CD4-positive, alpha-beta T cell treated with Interleukin-15 for 4 hours (primary cell): ENCODE data around the gene ACMSD.
"Not testable (repeated sequence)": the region's sequence is repeated elsewhere in the genome, so short reads cannot be mapped to it uniquely, and the experiment has no call there.

Experiments used
- DNase-seq: peaks from one replicate; pipeline ENCODE4 v3.0.0-alpha.2; 2020; ENCODE audit warnings: low spot score

The ACMSD gene

GRCh38 chr2:134838143-134838620 is at the start of gene ACMSD:
ACMSD (plus strand) TSS chr2:134838616; CDS start chr2:134838683, 67 bp downstream.
- DNase-seq = no peak

- no peak for DNase-seq
Observed at GRCh38 chr2:134790487-134790886, 47.9 kb upstream of the ACMSD start.

GRCh38 chr2:134791616-134792015 is 46.8 kb upstream of the ACMSD start:
- no peak for DNase-seq

- DNase-seq = no peak
Observed at GRCh38 chr2:134792186-134792585, 46.2 kb upstream of the ACMSD start.

GRCh38 chr2:134795765-134796164 is 42.7 kb upstream of the ACMSD start:
- DNase-seq = no peak

- no peak for DNase-seq
Observed at GRCh38 chr2:134796373-134796772, 42.0 kb upstream of the ACMSD start.

GRCh38 chr2:134799936-134800335 is 38.5 kb upstream of the ACMSD start:
- no peak for DNase-seq

- DNase-seq = no peak
Observed at GRCh38 chr2:134800341-134800740, 38.1 kb upstream of the ACMSD start.

- DNase-seq = not testable (repeated sequence)
Observed at GRCh38 chr2:134803609-134804405, 34.6 kb upstream of the ACMSD start.

GRCh38 chr2:134815741-134816140 is 22.7 kb upstream of the ACMSD start:
- no peak for DNase-seq

- no peak for DNase-seq
Observed at GRCh38 chr2:134818321-134818720, 20.1 kb upstream of the ACMSD start.

- DNase-seq = no peak
Observed at GRCh38 chr2:134819334-134819733, 19.1 kb upstream of the ACMSD start.

GRCh38 chr2:134823431-134823830 is 15.0 kb upstream of the ACMSD start:
- no peak for DNase-seq

GRCh38 chr2:134823832-134824231 is 14.6 kb upstream of the ACMSD start:
- DNase-seq = no peak

- not testable (repeated sequence) for DNase-seq
Observed at GRCh38 chr2:134825716-134826115, 12.7 kb upstream of the ACMSD start.

GRCh38 chr2:134835471-134835870 is 2.9 kb upstream of the ACMSD start:
- DNase-seq = no peak

GRCh38 chr2:134836986-134837385 is 1.4 kb upstream of the ACMSD start:
- no peak for DNase-seq

- no peak for DNase-seq
Observed at GRCh38 chr2:134839649-134840048, 1.2 kb downstream of the ACMSD start.

GRCh38 chr2:134842930-134843490 is 4.6 kb downstream of the ACMSD start:
- no peak for DNase-seq

GRCh38 chr2:134843968-134844367 is 5.6 kb downstream of the ACMSD start:
- DNase-seq = no peak

- DNase-seq = no peak
Observed at GRCh38 chr2:134845028-134845427, 6.6 kb downstream of the ACMSD start.

GRCh38 chr2:134845719-134846118 is 7.3 kb downstream of the ACMSD start:
- no peak for DNase-seq

- no peak for DNase-seq
Observed at GRCh38 chr2:134846213-134846612, 7.8 kb downstream of the ACMSD start.

- not testable (repeated sequence) for DNase-seq
Observed at GRCh38 chr2:134847582-134847981, 9.2 kb downstream of the ACMSD start.
